ENCODE results near the gene DAZL. TPM values are rescaled to one million over a fixed set of nuclear protein-coding genes. Genes with fewer than 3 reads are reported as not detected.

DAZL gene
- total RNA-seq, 1 experiment from 2014 or later: not detected

DNA sequence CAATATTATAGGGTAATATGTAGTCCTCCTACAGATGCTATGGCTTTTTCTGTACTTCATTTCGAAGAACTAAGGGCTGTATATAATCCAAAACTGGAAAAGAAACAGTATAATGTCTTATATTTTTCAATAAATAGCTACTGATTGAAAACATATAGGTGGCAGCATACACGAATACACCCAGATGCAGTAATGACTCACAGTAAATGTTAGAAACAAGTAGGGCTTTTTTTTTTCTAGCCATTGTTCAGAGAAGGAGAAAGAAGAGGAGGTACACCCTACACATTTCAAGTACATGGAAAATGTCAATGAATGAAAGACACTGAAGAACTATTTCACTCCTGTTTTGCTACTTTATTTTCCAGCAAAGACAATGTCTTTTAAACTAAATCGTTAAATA is 9.4 kb downstream of the DAZL start:
- no TSS peak for BruUV-seq (replicated peaks)
- DNase-seq: no peak
- H3K27me3 Mint-ChIP-seq (ENCODE audit: unreplicated experiment): no peaks in the 10 kb centered on the region
- CTCF ChIA-PET: no interaction called here
- H3K4me3 Mint-ChIP-seq (ENCODE audit: low read depth, unreplicated experiment): no peak overlapping the region
- intact Hi-C loops (cut with micrococcal nuclease; ENCODE audit: unreplicated experiment): no loop called here
- H3K4me1 Mint-ChIP-seq (ENCODE audit: low read depth, unreplicated experiment): peaks cover 2% of the 10 kb centered on the region
- H3K9me3 Mint-ChIP-seq (ENCODE audit: low read depth, unreplicated experiment): no peaks in the 10 kb centered on the region
- TF ChIP-seq, protein P1, sequence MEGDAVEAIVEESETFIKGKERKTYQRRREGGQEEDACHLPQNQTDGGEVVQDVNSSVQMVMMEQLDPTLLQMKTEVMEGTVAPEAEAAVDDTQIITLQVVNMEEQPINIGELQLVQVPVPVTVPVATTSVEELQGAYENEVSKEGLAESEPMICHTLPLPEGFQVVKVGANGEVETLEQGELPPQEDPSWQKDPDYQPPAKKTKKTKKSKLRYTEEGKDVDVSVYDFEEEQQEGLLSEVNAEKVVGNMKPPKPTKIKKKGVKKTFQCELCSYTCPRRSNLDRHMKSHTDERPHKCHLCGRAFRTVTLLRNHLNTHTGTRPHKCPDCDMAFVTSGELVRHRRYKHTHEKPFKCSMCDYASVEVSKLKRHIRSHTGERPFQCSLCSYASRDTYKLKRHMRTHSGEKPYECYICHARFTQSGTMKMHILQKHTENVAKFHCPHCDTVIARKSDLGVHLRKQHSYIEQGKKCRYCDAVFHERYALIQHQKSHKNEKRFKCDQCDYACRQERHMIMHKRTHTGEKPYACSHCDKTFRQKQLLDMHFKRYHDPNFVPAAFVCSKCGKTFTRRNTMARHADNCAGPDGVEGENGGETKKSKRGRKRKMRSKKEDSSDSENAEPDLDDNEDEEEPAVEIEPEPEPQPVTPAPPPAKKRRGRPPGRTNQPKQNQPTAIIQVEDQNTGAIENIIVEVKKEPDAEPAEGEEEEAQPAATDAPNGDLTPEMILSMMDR (IDR thresholded peaks at IDR 0.05; ENCODE audit: unreplicated experiment): no peak
- H3K36me3 Mint-ChIP-seq (ENCODE audit: insufficient read depth, unreplicated experiment): no peaks in the 10 kb centered on the region
- no peak overlapping the region for H3K27ac Mint-ChIP-seq (ENCODE audit: unreplicated experiment)

DNA sequence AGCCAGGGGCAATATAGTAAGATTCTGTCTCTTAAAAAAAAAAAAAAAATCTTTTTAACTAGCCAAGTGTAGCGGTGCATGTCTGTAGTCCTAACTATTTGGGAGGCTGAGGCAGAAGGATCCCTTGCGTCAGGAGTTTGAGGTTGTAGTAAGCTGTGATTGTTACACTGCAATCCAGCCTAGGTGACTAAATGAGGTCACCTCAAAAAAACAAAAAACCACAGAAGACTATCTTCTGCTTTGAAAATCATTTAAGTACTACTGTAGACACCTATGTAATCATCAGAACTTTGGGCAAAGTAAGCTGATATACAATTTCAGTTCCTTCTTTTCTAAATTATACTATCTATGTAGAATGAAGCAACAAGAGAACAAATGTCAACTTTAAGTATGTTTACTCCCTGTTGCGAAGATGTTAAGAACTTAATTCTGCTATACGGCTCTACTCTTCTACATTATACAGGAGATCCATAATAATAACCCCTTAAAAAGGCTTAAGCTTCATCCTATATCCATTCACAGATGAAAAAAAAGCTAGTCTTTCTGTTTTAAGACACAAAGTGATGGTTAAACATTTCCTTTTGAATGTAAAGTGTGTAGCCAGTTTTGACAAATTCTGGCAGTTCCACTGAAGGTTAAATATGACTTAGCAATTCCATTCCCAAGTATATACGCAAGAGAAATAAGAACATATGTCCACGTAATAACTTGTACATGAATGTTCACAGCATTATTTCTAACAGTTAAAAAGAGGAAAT is 15.2 kb downstream of the DAZL start:
- Mint-ChIP-seq H3K36me3 (ENCODE audit: insufficient read depth, unreplicated experiment) (no peaks in the 10 kb centered on the region), H3K27me3 (ENCODE audit: unreplicated experiment) (no peaks in the 10 kb centered on the region), H3K4me3 (ENCODE audit: low read depth, unreplicated experiment) (no peak overlapping the region), H3K9me3 (ENCODE audit: low read depth, unreplicated experiment) (no peaks in the 10 kb centered on the region), H3K27ac (ENCODE audit: unreplicated experiment) (no peak overlapping the region), H3K4me1 (ENCODE audit: low read depth, unreplicated experiment) (no peaks in the 10 kb centered on the region)
- no TSS peak for BruUV-seq (replicated peaks)
- TF ChIP-seq, protein P1 (IDR thresholded peaks at IDR 0.05; ENCODE audit: unreplicated experiment): no peak
- intact Hi-C loops (cut with micrococcal nuclease; ENCODE audit: unreplicated experiment): no loop called here
- no peak for DNase-seq
- CTCF ChIA-PET: interaction anchor here (0.7 kb wide), 1 partner anchor 9 kb away, joined by 5 read pairs; no protein-coding TSS in a partner anchor

DNA sequence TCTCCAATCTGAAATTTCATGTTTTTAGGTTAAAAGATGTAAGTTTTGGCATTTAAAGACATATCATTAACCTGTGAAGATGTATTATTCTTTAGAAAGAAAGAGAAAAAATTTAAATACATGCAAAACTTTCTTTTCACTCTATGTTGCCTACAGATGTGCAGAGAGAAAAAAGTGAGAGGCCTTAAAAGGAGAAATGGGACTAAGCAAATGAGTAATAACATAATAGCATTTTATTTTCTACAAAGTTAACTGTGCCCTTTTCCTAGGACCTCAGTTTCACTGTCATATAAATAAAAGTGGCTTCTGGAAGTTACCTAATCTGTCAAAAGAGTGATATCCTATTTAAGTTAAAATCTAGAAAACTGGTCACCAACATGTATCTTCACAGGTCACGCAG is 16.1 kb downstream of the DAZL start:
- no peak overlapping the region for H3K27ac Mint-ChIP-seq (ENCODE audit: unreplicated experiment)
- H3K4me1 Mint-ChIP-seq (ENCODE audit: low read depth, unreplicated experiment): no peaks in the 10 kb centered on the region
- TF ChIP-seq, protein P1 (IDR thresholded peaks at IDR 0.05; ENCODE audit: unreplicated experiment): no peak
- BruUV-seq (replicated peaks): no TSS peak
- no peaks in the 10 kb centered on the region for H3K9me3 Mint-ChIP-seq (ENCODE audit: low read depth, unreplicated experiment)
- no peak for DNase-seq
- CTCF ChIA-PET: no interaction called here
- no peaks in the 10 kb centered on the region for H3K36me3 Mint-ChIP-seq (ENCODE audit: insufficient read depth, unreplicated experiment)
- intact Hi-C loops (cut with micrococcal nuclease; ENCODE audit: unreplicated experiment): no loop called here
- H3K4me3 Mint-ChIP-seq (ENCODE audit: low read depth, unreplicated experiment): no peak overlapping the region
- H3K27me3 Mint-ChIP-seq (ENCODE audit: unreplicated experiment): no peaks in the 10 kb centered on the region

DNA sequence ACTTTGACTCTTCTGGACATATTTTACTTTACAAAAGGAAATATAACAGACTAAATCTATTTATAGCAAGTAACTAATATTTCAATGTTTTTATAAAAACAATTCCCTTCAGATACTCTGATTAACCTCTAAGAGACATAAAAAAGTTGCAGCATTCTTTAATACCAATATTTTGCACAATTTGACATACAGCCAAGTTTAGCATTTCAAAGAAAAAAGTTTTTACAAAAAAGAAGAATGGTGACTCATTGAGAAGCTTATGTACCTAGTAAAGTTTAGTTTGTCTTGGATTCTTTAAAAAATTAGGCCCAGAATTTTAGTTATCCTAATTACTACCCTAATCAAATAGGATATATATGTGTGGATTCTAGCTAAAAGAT is 17.6 kb downstream of the DAZL start:
- Mint-ChIP-seq H3K27me3 (ENCODE audit: unreplicated experiment) (no peaks in the 10 kb centered on the region), H3K27ac (ENCODE audit: unreplicated experiment) (no peak overlapping the region), H3K4me1 (ENCODE audit: low read depth, unreplicated experiment) (no peaks in the 10 kb centered on the region), H3K36me3 (ENCODE audit: insufficient read depth, unreplicated experiment) (no peaks in the 10 kb centered on the region), H3K9me3 (ENCODE audit: low read depth, unreplicated experiment) (no peaks in the 10 kb centered on the region), H3K4me3 (ENCODE audit: low read depth, unreplicated experiment) (no peak overlapping the region)
- no TSS peak for BruUV-seq (replicated peaks)
- TF ChIP-seq, protein P1 (IDR thresholded peaks at IDR 0.05; ENCODE audit: unreplicated experiment): no peak
- DNase-seq: no peak
- intact Hi-C loops (cut with micrococcal nuclease; ENCODE audit: unreplicated experiment): no loop called here
- CTCF ChIA-PET: interaction anchor here (1.0 kb wide), 1 partner anchor 297 kb away, joined by 3 read pairs; no protein-coding TSS in a partner anchor

All from Calu3 (cell line).